GM23338 (cell line): ENCODE measurements around the gene IL16. TPM values are rescaled to one million over a fixed set of nuclear protein-coding genes. Genes with fewer than 3 reads are reported as not detected.

Source experiments
- ATAC-seq: fragments of 200-7000 bp; cut with Tn5 transposase; 3 replicates; pipeline ENCODE4 v1.9.1; 2020
- DNase-seq: peaks from one replicate; pipeline ENCODE4 v3.0.0-alpha.2; 2015; ENCODE audit warnings: low spot score
- H2AFZ ChIP-seq: fragments of 200-600 bp; sonication (generic); 2 replicates; pipeline ENCODE4 v1.8.0; 2016; ENCODE audit warnings: antibody characterized with exemption, mild to moderate bottlenecking, moderate library complexity
- H3F3A ChIP-seq: fragments of 200-600 bp; sonication (generic); replicated peaks from 2 replicates; pipeline ENCODE4 v1.8.0; 2017; ENCODE audit warnings: antibody characterized with exemption, mixed run types, low read depth
- H3K27ac ChIP-seq: fragments of 200-600 bp; sonication (generic); 2 replicates; pipeline ENCODE4 v1.6.1; 2016; ENCODE audit warnings: low read depth
- H3K27me3 ChIP-seq: fragments of 200-600 bp; sonication (generic); 2 replicates; pipeline ENCODE4 v1.8.0; 2016; ENCODE audit warnings: mild to moderate bottlenecking, mixed run types, moderate library complexity; ENCODE audit not compliant: insufficient read depth
- H3K36me3 ChIP-seq: fragments of 200-600 bp; sonication (generic); 2 replicates; pipeline ENCODE4 v1.8.0; 2016; ENCODE audit warnings: mild to moderate bottlenecking; ENCODE audit not compliant: insufficient read depth
- H3K4me1 ChIP-seq: fragments of 200-600 bp; sonication (generic); 2 replicates; pipeline ENCODE4 v1.8.0; 2016; ENCODE audit warnings: mild to moderate bottlenecking, moderate library complexity; ENCODE audit not compliant: insufficient read depth
- H3K4me2 ChIP-seq: fragments of 200-600 bp; sonication (generic); 2 replicates; pipeline ENCODE4 v1.7.1; 2017; ENCODE audit warnings: mixed run types
- H3K4me3 ChIP-seq: fragments of 200-600 bp; sonication (generic); 2 replicates; pipeline ENCODE4 v1.6.1; 2016; ENCODE audit warnings: mixed run types
- H3K79me2 ChIP-seq: fragments of 200-600 bp; sonication (generic); replicated peaks from 2 replicates; pipeline ENCODE4 v1.8.0; 2017; ENCODE audit warnings: mild to moderate bottlenecking; ENCODE audit not compliant: insufficient read depth
- H3K9me2 ChIP-seq: fragments of 200-600 bp; sonication (generic); 2 replicates; pipeline ENCODE4 v1.8.0; 2017; ENCODE audit not compliant: insufficient read depth
- H4K20me1 ChIP-seq: fragments of 200-600 bp; sonication (generic); replicated peaks from 2 replicates; pipeline ENCODE4 v1.8.0; 2017; ENCODE audit warnings: mild to moderate bottlenecking; ENCODE audit not compliant: insufficient read depth
- H3K27ac Mint-ChIP-seq: 2 replicates; pipeline ENCODE4 v1.8.0; 2020; ENCODE audit warnings: inconsistent platforms, mild to moderate bottlenecking, moderate library complexity, mixed read lengths
- H3K27me3 Mint-ChIP-seq: 3 replicates; pipeline ENCODE4 v1.8.0; 2022; ENCODE audit warnings: low read depth, mild to moderate bottlenecking, moderate library complexity, mixed read lengths, inconsistent platforms; ENCODE audit not compliant: insufficient read depth, poor library complexity
- H3K36me3 Mint-ChIP-seq: 3 replicates; pipeline ENCODE4 v1.8.0; 2021; ENCODE audit warnings: low read depth, mild to moderate bottlenecking, inconsistent platforms, moderate library complexity, mixed read lengths
- H3K4me1 Mint-ChIP-seq: 3 replicates; pipeline ENCODE4 v1.8.0; 2020; ENCODE audit warnings: mild to moderate bottlenecking, inconsistent platforms, mixed read lengths
- H3K4me3 Mint-ChIP-seq: 3 replicates; pipeline ENCODE4 v1.8.0; 2021; ENCODE audit warnings: moderate library complexity, mild to moderate bottlenecking, inconsistent platforms, mixed read lengths
- H3K9me3 Mint-ChIP-seq: 3 replicates; pipeline ENCODE4 v1.8.0; 2020; ENCODE audit warnings: moderate library complexity, mild to moderate bottlenecking, inconsistent platforms, mixed read lengths
- CREB1 ChIP-seq: fragments of 250-450 bp; sonication (Bioruptor Pico); IDR thresholded peaks from 2 replicates; pipeline ENCODE4 v1.5.0; 2020; ENCODE audit warnings: low read depth, mild to moderate bottlenecking, moderate library complexity
- EZH2 ChIP-seq: fragments of 200-600 bp; sonication (generic); IDR thresholded peaks from one replicate; pipeline ENCODE4 v1.8.0; 2017; ENCODE audit warnings: antibody characterized with exemption, mild to moderate bottlenecking, low read depth; ENCODE audit not compliant: unreplicated experiment
- EZH2phosphoT487 ChIP-seq: fragments of 200-600 bp; sonication (generic); IDR thresholded peaks from one replicate; pipeline ENCODE4 v1.8.1; 2018; ENCODE audit warnings: antibody characterized with exemption; ENCODE audit not compliant: unreplicated experiment
- JUNB ChIP-seq: IDR thresholded peaks from one replicate; pipeline ENCODE4 v1.6.1; 2016; ENCODE audit warnings: antibody characterized with exemption; ENCODE audit not compliant: unreplicated experiment
- NANOG ChIP-seq: IDR thresholded peaks from 2 replicates; pipeline ENCODE4 v1.6.1; 2016; ENCODE audit warnings: antibody characterized with exemption, borderline replicate concordance
- POLR2AphosphoS5 ChIP-seq: IDR thresholded peaks from 2 replicates; pipeline ENCODE4 v1.6.1; 2016; ENCODE audit warnings: antibody characterized with exemption, low read depth
- STAT1 ChIP-seq: IDR thresholded peaks from one replicate; pipeline ENCODE4 v1.6.1; 2016; ENCODE audit warnings: antibody characterized with exemption; ENCODE audit not compliant: unreplicated experiment
- ZNF114 ChIP-seq: fragments of 250-450 bp; sonication (Bioruptor Pico); IDR thresholded peaks from 2 replicates; pipeline ENCODE4 v1.5.0; 2020; ENCODE audit warnings: mild to moderate bottlenecking, moderate library complexity
- ZNF331 ChIP-seq: fragments of 250-450 bp; sonication (Bioruptor Pico); IDR thresholded peaks from 2 replicates; pipeline ENCODE4 v1.5.0; 2020; ENCODE audit warnings: low read depth, mild to moderate bottlenecking, moderate library complexity
- polyA plus RNA-seq: library from polyadenylated mRNA; unstranded; fragments of >200 nt; fragmentation: Nextera tagmentation; extraction: Ambion mirVana; gene quantifications from 2 replicates; pipeline ENCODE4 v1.2.1, GENCODE V29; 2016
- total RNA-seq: library from RNA; depleted of rRNA; stranded (reverse); fragments of >200 nt; shearing (Covaris generic); gene quantifications from 2 replicates; pipeline ENCODE4 v1.2.3, GENCODE V29; 2014
- TF ChIP-seq, protein P1 (sequence below), 2 experiments: fragments of 200-600 bp in 1 of 2; sonication (generic) in 1 of 2; conservative IDR thresholded peaks; 2 replicates each; pipeline versions ENCODE4 v1.5.1 to v1.6.1; 2016 to 2017; ENCODE audit warnings: antibody characterized with exemption in 2 of 2, low read depth in 2 of 2, mild to moderate bottlenecking in 2 of 2, moderate library complexity in 1 of 2
- TF ChIP-seq, protein P2 (sequence below): IDR thresholded peaks from 2 replicates; pipeline ENCODE4 v1.6.1; 2016; ENCODE audit warnings: antibody characterized with exemption
- TF ChIP-seq, protein P3 (sequence below): IDR thresholded peaks from one replicate; pipeline ENCODE4 v1.6.1; 2018; ENCODE audit warnings: antibody characterized with exemption; ENCODE audit not compliant: unreplicated experiment

IL16 gene
- total and polyA plus RNA-seq, 2 experiments from 2014 or later, result 0.29 TPM; not detected in 1

DNA sequence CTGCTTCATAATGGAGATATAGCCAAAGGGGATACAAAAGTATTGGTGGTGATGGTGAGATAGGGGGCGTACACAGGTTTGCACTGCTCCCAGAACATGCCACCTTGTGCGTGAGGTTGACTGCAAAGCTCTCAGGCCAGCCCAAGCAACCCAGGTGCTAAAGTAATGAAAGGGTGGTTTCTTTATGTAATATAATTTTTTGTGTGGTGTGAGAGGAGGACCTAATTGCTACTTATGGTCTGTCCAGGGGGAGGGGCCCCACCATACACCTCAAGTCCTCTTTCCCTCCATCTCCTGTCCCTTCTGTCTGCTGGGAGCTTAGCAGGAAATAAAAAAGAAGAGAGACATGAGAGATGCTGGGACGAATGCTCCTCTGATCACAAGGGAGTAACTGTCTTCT is 73.5 kb downstream of the IL16 start:
- H3K4me1 ChIP-seq, result peaks cover 3% of the 10 kb centered on the region; the same call in 1 of the 2 replicates
- ATAC-seq (no peak), DNase-seq (no peak)
- H4K20me1 ChIP-seq, result no peaks in the 10 kb centered on the region
- H3K27ac ChIP-seq, result no peak overlapping the region
- no peaks in the 10 kb centered on the region for H3K79me2 ChIP-seq
- H3F3A ChIP-seq, result no peaks in the 10 kb centered on the region
- Mint-ChIP-seq H3K4me1 (peaks cover 17% of the 10 kb centered on the region), H3K27me3 (peaks cover 5% of the 10 kb centered on the region), H3K36me3 (no peaks in the 10 kb centered on the region), H3K27ac (no peak overlapping the region), H3K4me3 (no peak overlapping the region), H3K9me3 (no peaks in the 10 kb centered on the region; the same call in 2 of the 3 replicates)
- no peaks in the 10 kb centered on the region for H3K36me3 ChIP-seq
- TF ChIP-seq EZH2phosphoT487 (no peak), EZH2 (no peak), ZNF114 (CRISPR knock-in tag) (no peak), POLR2AphosphoS5 (no peak), CREB1 (CRISPR knock-in tag) (no peak), STAT1 (no peak), NANOG (no peak)
- TF ChIP-seq, protein P1, sequence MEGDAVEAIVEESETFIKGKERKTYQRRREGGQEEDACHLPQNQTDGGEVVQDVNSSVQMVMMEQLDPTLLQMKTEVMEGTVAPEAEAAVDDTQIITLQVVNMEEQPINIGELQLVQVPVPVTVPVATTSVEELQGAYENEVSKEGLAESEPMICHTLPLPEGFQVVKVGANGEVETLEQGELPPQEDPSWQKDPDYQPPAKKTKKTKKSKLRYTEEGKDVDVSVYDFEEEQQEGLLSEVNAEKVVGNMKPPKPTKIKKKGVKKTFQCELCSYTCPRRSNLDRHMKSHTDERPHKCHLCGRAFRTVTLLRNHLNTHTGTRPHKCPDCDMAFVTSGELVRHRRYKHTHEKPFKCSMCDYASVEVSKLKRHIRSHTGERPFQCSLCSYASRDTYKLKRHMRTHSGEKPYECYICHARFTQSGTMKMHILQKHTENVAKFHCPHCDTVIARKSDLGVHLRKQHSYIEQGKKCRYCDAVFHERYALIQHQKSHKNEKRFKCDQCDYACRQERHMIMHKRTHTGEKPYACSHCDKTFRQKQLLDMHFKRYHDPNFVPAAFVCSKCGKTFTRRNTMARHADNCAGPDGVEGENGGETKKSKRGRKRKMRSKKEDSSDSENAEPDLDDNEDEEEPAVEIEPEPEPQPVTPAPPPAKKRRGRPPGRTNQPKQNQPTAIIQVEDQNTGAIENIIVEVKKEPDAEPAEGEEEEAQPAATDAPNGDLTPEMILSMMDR (conservative IDR thresholded peaks at IDR 0.05; ENCODE audit: low read depth in 2 of 2), result no peak
- TF ChIP-seq, protein P2, sequence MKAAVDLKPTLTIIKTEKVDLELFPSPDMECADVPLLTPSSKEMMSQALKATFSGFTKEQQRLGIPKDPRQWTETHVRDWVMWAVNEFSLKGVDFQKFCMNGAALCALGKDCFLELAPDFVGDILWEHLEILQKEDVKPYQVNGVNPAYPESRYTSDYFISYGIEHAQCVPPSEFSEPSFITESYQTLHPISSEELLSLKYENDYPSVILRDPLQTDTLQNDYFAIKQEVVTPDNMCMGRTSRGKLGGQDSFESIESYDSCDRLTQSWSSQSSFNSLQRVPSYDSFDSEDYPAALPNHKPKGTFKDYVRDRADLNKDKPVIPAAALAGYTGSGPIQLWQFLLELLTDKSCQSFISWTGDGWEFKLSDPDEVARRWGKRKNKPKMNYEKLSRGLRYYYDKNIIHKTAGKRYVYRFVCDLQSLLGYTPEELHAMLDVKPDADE, result no peak
- no peaks in the 10 kb centered on the region for H3K9me2 ChIP-seq
- no peak overlapping the region for H2AFZ ChIP-seq
- no peak overlapping the region for H3K4me3 ChIP-seq
- H3K27me3 ChIP-seq, result no peaks in the 10 kb centered on the region
- H3K4me2 ChIP-seq, result no peak overlapping the region

DNA sequence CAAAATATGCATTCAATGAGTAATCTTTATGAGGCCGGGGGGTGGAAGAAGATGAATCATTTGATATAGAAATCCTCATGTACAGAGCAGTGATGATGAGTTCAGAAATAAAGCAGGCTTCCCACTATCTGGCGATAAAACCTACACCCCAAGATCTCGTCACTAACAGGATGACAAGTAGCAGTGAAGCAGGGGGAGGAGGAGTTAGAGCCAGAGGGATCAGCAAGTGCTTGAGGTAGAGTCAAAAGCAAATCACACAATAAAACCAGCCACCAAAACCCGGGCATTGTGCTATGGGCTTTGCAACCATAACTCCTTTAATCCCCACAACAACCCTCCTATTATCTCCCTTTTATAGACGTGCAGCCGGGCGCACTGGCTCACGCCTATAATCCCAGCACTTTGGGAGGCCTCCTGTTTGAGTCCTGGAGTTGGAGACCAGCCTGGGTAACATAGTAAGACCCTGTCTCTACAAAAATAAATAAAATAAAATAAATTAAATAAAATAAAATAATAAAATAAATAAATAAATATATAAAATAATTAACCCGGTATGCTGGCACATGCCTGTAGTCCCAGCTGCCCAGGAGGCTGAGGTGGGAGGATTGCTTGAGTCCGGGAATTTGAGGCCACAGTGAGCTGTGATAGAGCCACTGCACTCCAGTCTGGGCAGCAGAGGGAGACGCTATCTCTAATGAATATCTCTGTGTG is 74.3 kb downstream of the IL16 start:
- no peak for ATAC-seq
- Mint-ChIP-seq H3K36me3 (no peaks in the 10 kb centered on the region), H3K27me3 (peaks cover 5% of the 10 kb centered on the region), H3K4me3 (no peak overlapping the region), H3K27ac (no peak overlapping the region), H3K4me1 (peaks cover 13% of the 10 kb centered on the region), H3K9me3 (peaks cover under 1% of the 10 kb centered on the region; the same call in 2 of the 3 replicates)
- no peak overlapping the region for H3K4me2 ChIP-seq
- H3K27me3 ChIP-seq, result no peaks in the 10 kb centered on the region
- H3K4me3 ChIP-seq, result no peak overlapping the region
- no peak overlapping the region for H3K27ac ChIP-seq
- no peak overlapping the region for H2AFZ ChIP-seq
- DNase-seq, result no peak
- H3K9me2 ChIP-seq, result no peaks in the 10 kb centered on the region
- H3F3A ChIP-seq, result no peaks in the 10 kb centered on the region
- H4K20me1 ChIP-seq, result no peaks in the 10 kb centered on the region
- H3K79me2 ChIP-seq, result no peaks in the 10 kb centered on the region
- H3K4me1 ChIP-seq, result peaks cover 6% of the 10 kb centered on the region
- H3K36me3 ChIP-seq, result no peaks in the 10 kb centered on the region
- TF ChIP-seq JUNB, result no peak
- TF ChIP-seq ZNF331 (CRISPR knock-in tag), result no peak
- no peak for TF ChIP-seq POLR2AphosphoS5
- TF ChIP-seq, protein P3, sequence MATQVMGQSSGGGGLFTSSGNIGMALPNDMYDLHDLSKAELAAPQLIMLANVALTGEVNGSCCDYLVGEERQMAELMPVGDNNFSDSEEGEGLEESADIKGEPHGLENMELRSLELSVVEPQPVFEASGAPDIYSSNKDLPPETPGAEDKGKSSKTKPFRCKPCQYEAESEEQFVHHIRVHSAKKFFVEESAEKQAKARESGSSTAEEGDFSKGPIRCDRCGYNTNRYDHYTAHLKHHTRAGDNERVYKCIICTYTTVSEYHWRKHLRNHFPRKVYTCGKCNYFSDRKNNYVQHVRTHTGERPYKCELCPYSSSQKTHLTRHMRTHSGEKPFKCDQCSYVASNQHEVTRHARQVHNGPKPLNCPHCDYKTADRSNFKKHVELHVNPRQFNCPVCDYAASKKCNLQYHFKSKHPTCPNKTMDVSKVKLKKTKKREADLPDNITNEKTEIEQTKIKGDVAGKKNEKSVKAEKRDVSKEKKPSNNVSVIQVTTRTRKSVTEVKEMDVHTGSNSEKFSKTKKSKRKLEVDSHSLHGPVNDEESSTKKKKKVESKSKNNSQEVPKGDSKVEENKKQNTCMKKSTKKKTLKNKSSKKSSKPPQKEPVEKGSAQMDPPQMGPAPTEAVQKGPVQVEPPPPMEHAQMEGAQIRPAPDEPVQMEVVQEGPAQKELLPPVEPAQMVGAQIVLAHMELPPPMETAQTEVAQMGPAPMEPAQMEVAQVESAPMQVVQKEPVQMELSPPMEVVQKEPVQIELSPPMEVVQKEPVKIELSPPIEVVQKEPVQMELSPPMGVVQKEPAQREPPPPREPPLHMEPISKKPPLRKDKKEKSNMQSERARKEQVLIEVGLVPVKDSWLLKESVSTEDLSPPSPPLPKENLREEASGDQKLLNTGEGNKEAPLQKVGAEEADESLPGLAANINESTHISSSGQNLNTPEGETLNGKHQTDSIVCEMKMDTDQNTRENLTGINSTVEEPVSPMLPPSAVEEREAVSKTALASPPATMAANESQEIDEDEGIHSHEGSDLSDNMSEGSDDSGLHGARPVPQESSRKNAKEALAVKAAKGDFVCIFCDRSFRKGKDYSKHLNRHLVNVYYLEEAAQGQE, result no peak
